KMS-11 (cell line): ENCODE measurements around the gene PPP1R13B.

ENCODE experiments used
- H2AFZ ChIP-seq: fragments of 200-600 bp; sonication (generic); 2 replicates; pipeline ENCODE4 v1.6.1; 2016; ENCODE audit warnings: antibody characterized with exemption, mixed run types, low read depth
- H3K27ac ChIP-seq: fragments of 200-600 bp; sonication (generic); 2 replicates; pipeline ENCODE4 v1.6.1; 2016; ENCODE audit warnings: mild to moderate bottlenecking, mixed run types
- H3K27me3 ChIP-seq: fragments of 200-600 bp; sonication (generic); 2 replicates; pipeline ENCODE4 v1.6.1; 2017; ENCODE audit warnings: mild to moderate bottlenecking, low read depth, mixed run types, moderate library complexity; ENCODE audit not compliant: insufficient read depth
- H3K36me3 ChIP-seq: fragments of 200-600 bp; sonication (generic); 2 replicates; pipeline ENCODE4 v1.6.1; 2017; ENCODE audit warnings: mild to moderate bottlenecking, mixed run types; ENCODE audit not compliant: insufficient read depth
- H3K4me1 ChIP-seq: fragments of 200-600 bp; sonication (generic); 2 replicates; pipeline ENCODE4 v1.6.1; 2016; ENCODE audit warnings: mild to moderate bottlenecking, low read depth, mixed run types; ENCODE audit not compliant: poor library complexity, severe bottlenecking
- H3K4me2 ChIP-seq: fragments of 200-600 bp; sonication (generic); 2 replicates; pipeline ENCODE4 v1.7.0; 2016; ENCODE audit warnings: mild to moderate bottlenecking, mixed run types
- H3K4me3 ChIP-seq: fragments of 200-600 bp; sonication (generic); IDR thresholded peaks from 2 replicates; pipeline ENCODE4 v1.6.1; 2017; ENCODE audit warnings: low read depth, low read length, mixed read lengths; ENCODE audit not compliant: insufficient read depth
- H3K79me2 ChIP-seq: fragments of 200-600 bp; sonication (generic); 2 replicates; pipeline ENCODE4 v1.6.1; 2016; ENCODE audit warnings: low read depth, mixed run types; ENCODE audit not compliant: insufficient read depth
- H3K9ac ChIP-seq: fragments of 200-600 bp; sonication (generic); 2 replicates; pipeline ENCODE4 v1.6.1; 2016; ENCODE audit warnings: mild to moderate bottlenecking, mixed run types
- H4K20me1 ChIP-seq: fragments of 200-600 bp; sonication (generic); 2 replicates; pipeline ENCODE4 v1.6.1; 2016; ENCODE audit warnings: mild to moderate bottlenecking, mixed run types; ENCODE audit not compliant: insufficient read depth
- TF ChIP-seq, protein P1 (sequence below): fragments of 200-600 bp; sonication (generic); conservative IDR thresholded peaks from 2 replicates; pipeline ENCODE4 v1.6.1; 2017; ENCODE audit warnings: low read depth, mild to moderate bottlenecking, antibody characterized with exemption, low read length, moderate library complexity, mixed read lengths

The PPP1R13B gene

DNA sequence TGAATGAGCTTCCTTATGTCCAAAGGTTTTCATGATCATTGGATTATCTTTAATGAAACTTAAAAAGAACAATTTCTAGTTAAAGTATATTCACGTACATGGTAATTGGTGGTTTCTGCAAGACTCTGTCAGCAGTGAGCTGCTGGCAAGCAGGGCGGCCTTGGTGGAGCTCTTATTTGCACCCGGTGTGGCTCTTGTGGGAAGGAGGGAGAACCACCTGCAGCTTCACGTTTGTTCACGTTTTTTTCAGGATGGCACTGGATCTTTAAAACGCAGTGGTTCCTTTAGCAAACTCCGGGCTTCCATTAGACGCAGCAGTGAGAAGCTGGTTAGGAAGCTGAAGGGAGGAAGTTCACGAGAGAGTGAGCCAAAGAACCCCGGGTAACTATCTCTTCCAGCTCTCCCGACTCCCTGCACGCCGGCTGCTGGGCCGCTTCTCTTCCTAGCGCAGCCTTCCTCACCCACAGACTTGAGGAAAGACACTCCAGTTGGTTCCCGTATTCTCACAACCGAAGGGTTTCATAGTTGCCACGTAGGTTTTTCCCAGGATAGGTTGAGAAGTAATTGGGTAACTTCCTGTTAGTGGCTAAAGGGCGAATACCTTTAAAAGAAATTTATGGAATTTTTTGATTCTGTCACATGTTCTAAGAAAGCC is 160.4 kb downstream of the PPP1R13B start:
- H3K27me3 ChIP-seq = no peaks in the 10 kb centered on the region
- H3K4me2 ChIP-seq = no peak overlapping the region
- no peaks in the 10 kb centered on the region for H4K20me1 ChIP-seq
- no peak overlapping the region for H3K27ac ChIP-seq
- no peaks in the 10 kb centered on the region for H3K4me1 ChIP-seq
- H3K79me2 ChIP-seq = no peaks in the 10 kb centered on the region
- no peak overlapping the region for H3K9ac ChIP-seq
- no peak overlapping the region for H3K4me3 ChIP-seq
- no peaks in the 10 kb centered on the region for H3K36me3 ChIP-seq
- no peak overlapping the region for H2AFZ ChIP-seq
- TF ChIP-seq, protein P1, sequence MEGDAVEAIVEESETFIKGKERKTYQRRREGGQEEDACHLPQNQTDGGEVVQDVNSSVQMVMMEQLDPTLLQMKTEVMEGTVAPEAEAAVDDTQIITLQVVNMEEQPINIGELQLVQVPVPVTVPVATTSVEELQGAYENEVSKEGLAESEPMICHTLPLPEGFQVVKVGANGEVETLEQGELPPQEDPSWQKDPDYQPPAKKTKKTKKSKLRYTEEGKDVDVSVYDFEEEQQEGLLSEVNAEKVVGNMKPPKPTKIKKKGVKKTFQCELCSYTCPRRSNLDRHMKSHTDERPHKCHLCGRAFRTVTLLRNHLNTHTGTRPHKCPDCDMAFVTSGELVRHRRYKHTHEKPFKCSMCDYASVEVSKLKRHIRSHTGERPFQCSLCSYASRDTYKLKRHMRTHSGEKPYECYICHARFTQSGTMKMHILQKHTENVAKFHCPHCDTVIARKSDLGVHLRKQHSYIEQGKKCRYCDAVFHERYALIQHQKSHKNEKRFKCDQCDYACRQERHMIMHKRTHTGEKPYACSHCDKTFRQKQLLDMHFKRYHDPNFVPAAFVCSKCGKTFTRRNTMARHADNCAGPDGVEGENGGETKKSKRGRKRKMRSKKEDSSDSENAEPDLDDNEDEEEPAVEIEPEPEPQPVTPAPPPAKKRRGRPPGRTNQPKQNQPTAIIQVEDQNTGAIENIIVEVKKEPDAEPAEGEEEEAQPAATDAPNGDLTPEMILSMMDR = no peak

DNA sequence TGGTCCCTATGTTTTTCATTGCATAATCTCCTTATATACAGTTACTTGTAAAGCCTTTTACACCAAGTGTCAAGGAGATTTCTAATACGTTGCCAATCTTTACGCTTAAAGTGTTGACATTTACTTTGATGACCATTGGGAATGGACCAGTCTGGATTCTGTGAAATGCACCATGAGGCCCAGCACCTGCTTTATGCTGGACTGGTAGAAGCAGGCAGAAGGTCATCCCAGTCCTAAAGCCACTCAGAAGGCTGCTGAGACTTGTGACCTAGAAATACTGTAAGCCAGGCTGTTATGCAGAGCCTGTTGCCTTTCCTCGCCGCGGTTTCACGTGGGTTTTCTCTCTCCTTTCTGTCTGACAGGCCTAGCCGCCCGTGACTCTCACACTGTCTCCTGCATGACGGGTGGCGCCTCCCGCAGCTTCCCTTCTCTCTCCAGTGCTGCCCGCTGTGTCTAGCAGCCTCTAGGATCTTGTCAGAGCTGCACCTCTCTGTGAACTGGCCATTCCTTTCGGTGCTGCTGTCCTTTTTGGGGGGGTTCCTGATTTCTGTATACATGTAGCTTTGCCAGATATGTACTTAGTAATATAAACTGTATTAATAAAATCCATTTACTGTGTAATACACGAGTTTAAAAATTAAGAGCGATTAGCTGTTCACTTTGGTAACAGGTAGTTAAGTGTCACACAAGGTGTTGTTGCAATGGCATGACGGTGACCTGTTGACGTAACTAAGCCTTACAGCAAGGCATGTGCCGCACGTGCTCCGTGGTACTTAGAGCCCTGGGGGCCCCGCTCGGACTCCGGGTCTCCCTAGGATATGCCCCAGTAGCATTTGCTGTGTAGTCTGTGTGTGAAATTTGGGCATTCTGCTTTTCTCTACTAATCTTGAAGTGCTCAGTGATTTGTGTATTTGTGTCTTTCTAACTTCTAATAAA is 161.8 kb downstream of the PPP1R13B start:
- Histone ChIP-seq H3K36me3 (no peaks in the 10 kb centered on the region), H3K27ac (no peak overlapping the region), H3K27me3 (no peaks in the 10 kb centered on the region), H2AFZ (no peak overlapping the region), H3K4me1 (no peaks in the 10 kb centered on the region), H4K20me1 (no peaks in the 10 kb centered on the region), H3K4me2 (no peak overlapping the region), H3K79me2 (no peaks in the 10 kb centered on the region), H3K9ac (no peak overlapping the region), H3K4me3 (no peak overlapping the region)
- TF ChIP-seq, protein P1 = no peak

DNA sequence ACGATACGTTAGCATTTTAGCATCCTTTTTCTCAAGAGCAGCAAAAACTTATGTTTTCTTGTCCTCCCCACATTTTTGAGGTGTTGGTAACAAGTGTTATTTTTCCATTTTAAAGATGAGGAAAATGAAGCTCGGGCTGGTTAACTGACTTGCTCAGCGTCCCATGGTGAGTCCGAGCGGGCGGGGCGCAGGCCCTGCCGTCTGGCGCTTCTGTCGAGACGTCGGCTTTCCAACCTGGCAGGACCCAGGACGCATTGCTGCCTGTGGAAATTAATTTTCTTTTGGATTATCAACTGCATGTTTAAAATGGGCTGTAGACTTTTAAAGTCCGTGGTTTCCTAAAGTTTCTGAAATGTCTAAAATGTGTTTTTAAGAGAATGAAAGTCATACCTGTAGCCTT is 162.5 kb downstream of the PPP1R13B start:
- H4K20me1 ChIP-seq = no peaks in the 10 kb centered on the region
- no peaks in the 10 kb centered on the region for H3K36me3 ChIP-seq

DNA sequence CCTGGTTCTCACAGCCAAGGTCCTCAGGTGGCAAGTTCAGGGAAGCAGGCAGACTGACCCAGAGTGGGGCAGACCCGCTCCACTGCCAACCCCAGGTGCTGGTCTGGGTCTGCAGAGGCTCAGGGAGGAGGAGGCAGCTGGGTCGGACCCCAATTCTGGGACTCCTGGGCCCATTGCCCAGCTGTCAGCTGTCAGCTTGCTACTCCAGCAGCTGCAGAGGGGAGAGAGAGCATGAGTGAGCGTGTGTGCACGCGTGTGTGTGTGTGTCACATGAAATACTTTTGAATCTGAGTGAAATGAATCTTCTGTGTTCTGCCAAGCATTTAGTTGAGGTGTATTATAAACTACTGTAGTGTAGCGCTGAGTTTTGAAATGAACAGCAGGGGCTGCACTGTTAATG is 162.9 kb downstream of the PPP1R13B start:
- no peaks in the 10 kb centered on the region for H3K79me2 ChIP-seq
- no peak overlapping the region for H3K9ac ChIP-seq
- H3K4me3 ChIP-seq = no peak overlapping the region
- H3K4me2 ChIP-seq = no peak overlapping the region
- H3K36me3 ChIP-seq = no peaks in the 10 kb centered on the region
- H4K20me1 ChIP-seq = no peaks in the 10 kb centered on the region
- H3K4me1 ChIP-seq = no peaks in the 10 kb centered on the region
- TF ChIP-seq, protein P1 = no peak
- H2AFZ ChIP-seq = no peak overlapping the region
- H3K27ac ChIP-seq = no peak overlapping the region
- H3K27me3 ChIP-seq = no peaks in the 10 kb centered on the region

More for the DNA sequence above, 162.5 kb downstream of the PPP1R13B start:
- Histone ChIP-seq H3K4me2 (no peak overlapping the region), H3K9ac (no peak overlapping the region), H2AFZ (no peak overlapping the region), H3K27ac (no peak overlapping the region), H3K79me2 (no peaks in the 10 kb centered on the region), H3K27me3 (no peaks in the 10 kb centered on the region), H3K4me3 (no peak overlapping the region), H3K4me1 (no peaks in the 10 kb centered on the region)
- TF ChIP-seq, protein P1 = no peak
